B cell (primary cell): ENCODE measurements around the gene BORA. TPM values are rescaled to one million over a fixed set of nuclear protein-coding genes. Genes with fewer than 3 reads are reported as not detected.

Source experiments
- ATAC-seq: fragments of 200-7000 bp; cut with Tn5 transposase; one replicate; pipeline ENCODE4 v1.10.0; 2021; ENCODE audit warnings: low read depth, mild to moderate bottlenecking, moderate number of reproducible peaks, moderate library complexity
- CTCF ChIA-PET: fragments of 350-600 bp; sonication (Branson Sonifier 250); formaldehyde crosslinking; loops from one replicate; lab custom pipeline; 2021; ENCODE audit warnings: antibody characterized with exemption, inconsistent platforms; lab: Charles Lee
- POLR2A ChIA-PET: fragments of 350-600 bp; sonication (Branson Sonifier 250); formaldehyde crosslinking; loops from one replicate; lab custom pipeline; 2021; ENCODE audit warnings: antibody characterized with exemption; lab: Charles Lee
- DNase-seq: peaks from one replicate; pipeline ENCODE4 v3.0.0; 2013
- H2AFZ ChIP-seq: 2 replicates; pipeline ENCODE4 v1.6.1; 2012; ENCODE audit warnings: mild to moderate bottlenecking, low read depth, low read length; ENCODE audit not compliant: insufficient read depth, poor library complexity, severe bottlenecking
- H3K27ac ChIP-seq, 2 donors: 1 replicate in 1 of 2; 2 replicates in 1 of 2; pipeline ENCODE4 v1.5.1; 2012 to 2013; ENCODE audit warnings: low read length in 2 of 2, mild to moderate bottlenecking in 2 of 2, moderate library complexity in 1 of 2
- H3K27me3 ChIP-seq, 4 experiments: fragments of 200-600 bp in 1 of 4; sonication (generic) in 1 of 4; replicated peaks in 1 of 4; 1 replicate in 2 of 4; 2 replicates in 2 of 4; pipeline versions ENCODE4 v1.6.1 to v1.7.0; 2013 to 2016; ENCODE audit warnings: low read length in 3 of 4, mild to moderate bottlenecking in 2 of 4, mixed read lengths in 1 of 4, moderate library complexity in 1 of 4; ENCODE audit not compliant: insufficient read depth in 4 of 4, control insufficient read depth in 3 of 4; ENCODE audit errors: control extremely low read depth in 1 of 4
- H3K36me3 ChIP-seq, 2 experiments: replicated peaks in 1 of 2; 1 replicate in 1 of 2; 2 replicates in 1 of 2; pipeline versions ENCODE4 v1.6.1 to v1.7.1; 2013; ENCODE audit warnings: low read length in 1 of 2; ENCODE audit not compliant: insufficient read depth in 2 of 2, control insufficient read depth in 1 of 2; ENCODE audit errors: control extremely low read depth in 1 of 2, extremely low read depth in 1 of 2
- H3K4me1 ChIP-seq, 2 donors: fragments of 200-600 bp in 1 of 2; sonication (generic) in 1 of 2; 1 replicate in 1 of 2; 2 replicates in 1 of 2; pipeline versions ENCODE4 v1.5.1 to v1.6.1; 2013 to 2017; ENCODE audit warnings: low read length in 2 of 2; ENCODE audit not compliant: control insufficient read depth in 2 of 2, insufficient read depth in 2 of 2
- H3K4me2 ChIP-seq: replicated peaks from 2 replicates; pipeline ENCODE3; 2012; ENCODE audit warnings: mild to moderate bottlenecking, low read depth, low read length; ENCODE audit not compliant: poor library complexity, severe bottlenecking
- H3K4me3 ChIP-seq, 5 experiments: fragments of 200-600 bp in 1 of 5; sonication (generic) in 1 of 5; 1 replicate in 3 of 5; 2 replicates in 2 of 5; pipeline versions ENCODE4 v1.5.1 to v1.7.0; 2011 to 2016; ENCODE audit warnings: low read length in 4 of 5, mild to moderate bottlenecking in 4 of 5, low read depth in 2 of 5, control low read depth in 1 of 5, moderate library complexity in 1 of 5; ENCODE audit not compliant: insufficient read depth in 1 of 5; ENCODE audit errors: control extremely low read depth in 1 of 5, extremely low read depth in 1 of 5
- H3K79me2 ChIP-seq: fragments of 200-600 bp; sonication (generic); one replicate; pipeline ENCODE4 v1.6.0; 2016; ENCODE audit warnings: low read length; ENCODE audit not compliant: control insufficient read depth, insufficient read depth
- H3K9ac ChIP-seq: fragments of 200-600 bp; sonication (generic); 2 replicates; pipeline ENCODE4 v1.6.1; 2017; ENCODE audit warnings: mild to moderate bottlenecking, low read length, moderate library complexity
- H3K9me3 ChIP-seq, 3 donors: one replicate each; pipeline versions ENCODE4 v1.6.1 to v1.7.1; 2013; ENCODE audit warnings: low read length in 2 of 3; ENCODE audit not compliant: control insufficient read depth in 2 of 3, insufficient read depth in 1 of 3; ENCODE audit errors: control extremely low read depth in 1 of 3
- H4K20me1 ChIP-seq: 2 replicates; pipeline ENCODE4 v1.6.0; 2012; ENCODE audit warnings: mild to moderate bottlenecking, low read length; ENCODE audit not compliant: insufficient read depth, control insufficient read depth, poor library complexity, severe bottlenecking
- H3K27ac Mint-ChIP-seq: one replicate; pipeline ENCODE4 v1.8.0; 2021; ENCODE audit warnings: mixed read lengths
- H3K27me3 Mint-ChIP-seq: one replicate; pipeline ENCODE4 v1.8.0; 2021; ENCODE audit warnings: mixed read lengths
- H3K4me1 Mint-ChIP-seq: one replicate; pipeline ENCODE4 v1.8.0; 2021; ENCODE audit warnings: mixed read lengths
- H3K4me3 Mint-ChIP-seq: one replicate; pipeline ENCODE4 v1.8.0; 2021; ENCODE audit warnings: mixed read lengths
- H3K9me3 Mint-ChIP-seq: one replicate; pipeline ENCODE4 v1.8.0; 2022; ENCODE audit warnings: mixed read lengths; ENCODE audit not compliant: insufficient read depth
- CTCF ChIP-seq: fragments of 200-600 bp; IDR thresholded peaks from one replicate; pipeline ENCODE4 v1.8.0; 2022; ENCODE audit warnings: antibody characterized with exemption, mild to moderate bottlenecking
- EZH2 ChIP-seq: IDR thresholded peaks from 2 replicates; pipeline ENCODE4 v1.6.1; 2012; ENCODE audit warnings: borderline replicate concordance, low read depth, mild to moderate bottlenecking, moderate library complexity, low read length; ENCODE audit not compliant: insufficient read depth, poor library complexity, severe bottlenecking
- WGBS: methylation state at CpG from one replicate; pipeline ENCODE4 v1.1.5; 2013; ENCODE audit warnings: missing lambda C conversion rate; ENCODE audit not compliant: insufficient coverage; 5-methylcytosine and 5-hydroxymethylcytosine counted together
- intact Hi-C: fragments of 100-400 bp; cut with micrococcal nuclease; formaldehyde crosslinking; loops from one replicate; pipeline ENCODE4 v1.10.0; 2022
- polyA plus RNA-seq: library from polyadenylated mRNA; depleted of rRNA; stranded (reverse); fragments of >200 nt; gene quantifications from 2 replicates; pipeline ENCODE4 v1.2.3, GENCODE V29; 2012
- total RNA-seq, 2 donors: library from RNA; stranded (reverse); fragments of 120-200 nt in 1 of 2; gene quantifications; 1 replicate in 1 of 2; 2 replicates in 1 of 2; pipeline versions ENCODE4 v1.2.3 to v1.2.4, GENCODE V29; 2013 to 2022

BORA gene
- total and polyA plus RNA-seq, 2 donors (not counting 1 experiment from before 2014, with no cell fraction given) = 4.8 to 7.2 TPM

DNA sequence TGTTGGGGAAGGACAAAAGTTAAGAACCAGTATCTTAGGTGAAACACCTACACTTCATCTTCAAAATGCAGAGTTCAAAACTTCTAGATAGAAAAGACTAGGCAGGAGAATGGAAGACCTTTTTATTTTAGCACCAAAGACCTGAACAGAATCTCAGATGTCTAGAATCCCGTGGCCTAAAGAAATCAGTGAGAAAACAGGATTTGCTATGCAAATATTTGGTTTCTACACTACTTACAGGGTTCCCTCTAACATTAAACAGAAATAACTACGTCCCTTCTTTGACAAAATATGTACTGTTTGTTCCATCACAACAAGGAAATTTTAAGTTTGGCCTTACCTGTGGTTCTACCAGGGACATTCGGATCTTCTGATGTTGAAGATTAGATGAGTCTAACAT lies 32.5 kb downstream of the BORA start:
- H3K27ac Mint-ChIP-seq = peak overlapping the region; percentile 21
- intact Hi-C loops = no loop called here
- CTCF ChIA-PET = no interaction called here

DNA sequence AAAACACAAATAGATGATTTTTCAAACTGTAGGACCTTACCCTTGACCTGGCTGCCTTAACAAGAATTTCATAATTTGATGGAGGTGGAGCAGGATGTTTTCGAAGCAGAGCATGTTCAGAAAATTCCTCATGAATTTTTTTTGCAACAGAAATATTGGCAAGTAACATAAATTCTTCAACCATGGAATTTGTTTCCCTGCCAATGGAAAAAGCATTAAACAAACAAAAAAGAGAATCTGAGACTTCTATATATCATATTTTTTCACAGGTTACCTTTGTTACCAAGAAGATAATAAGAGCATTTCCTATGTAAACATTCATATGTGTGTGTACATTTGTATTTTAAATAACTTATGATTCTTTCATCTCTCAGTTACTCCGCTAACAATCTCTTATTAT lies 35.7 kb downstream of the BORA start:
- no peak for TF ChIP-seq EZH2
- no peak for TF ChIP-seq CTCF
- CTCF ChIA-PET = no interaction called here
- Histone ChIP-seq H3K36me3 (peaks cover 29 to 96% of the 10 kb centered on the region in 2 experiments), H3K79me2 (peaks cover 3% of the 10 kb centered on the region), H3K9me3 (no peaks in the 10 kb centered on the region), H3K4me3 (no peak overlapping the region), H3K4me2 (no peak overlapping the region), H4K20me1 (peaks cover 6% of the 10 kb centered on the region), H3K27me3 (no peaks in the 10 kb centered on the region), H3K27ac (no peak overlapping the region), H3K4me1 (no peaks in the 10 kb centered on the region), H3K9ac (no peak overlapping the region), H2AFZ (no peak overlapping the region)
- DNase-seq (no peak), ATAC-seq (no peak)
- Mint-ChIP-seq H3K9me3 (no peaks in the 10 kb centered on the region), H3K4me1 (peaks cover 5% of the 10 kb centered on the region), H3K27me3 (no peaks in the 10 kb centered on the region), H3K27ac (no peak overlapping the region), H3K4me3 (no peak overlapping the region)
- POLR2A ChIA-PET = no interaction called here
- intact Hi-C loops = no loop called here
- 100% methylated on average over 1 of the region's 2 CpGs for WGBS

More for the DNA sequence above, 32.5 kb downstream of the BORA start:
- ATAC-seq (no peak), DNase-seq (no peak)
- H3K4me3 Mint-ChIP-seq = no peak overlapping the region
- H3K4me1 ChIP-seq = no peaks in the 10 kb centered on the region
- peaks cover 5% of the 10 kb centered on the region for H3K4me1 Mint-ChIP-seq
- no peak overlapping the region for H2AFZ ChIP-seq
- no peak overlapping the region for H3K9ac ChIP-seq
- no peaks in the 10 kb centered on the region for H3K27me3 ChIP-seq
- H3K27ac ChIP-seq = peak overlapping the region in 1 of 2 donors; percentile 35
- H3K27me3 Mint-ChIP-seq = no peaks in the 10 kb centered on the region
- no peak overlapping the region for H3K4me2 ChIP-seq
- no peaks in the 10 kb centered on the region for H3K9me3 ChIP-seq
- no peak overlapping the region for H3K4me3 ChIP-seq
- H3K79me2 ChIP-seq = peaks cover 2% of the 10 kb centered on the region
- TF ChIP-seq EZH2 (no peak), CTCF (no peak)
- peaks cover 18 to 86% of the 10 kb centered on the region in 2 experiments for H3K36me3 ChIP-seq
- peaks cover 17% of the 10 kb centered on the region for H4K20me1 ChIP-seq
- no peaks in the 10 kb centered on the region for H3K9me3 Mint-ChIP-seq
- POLR2A ChIA-PET = no interaction called here
- WGBS = 20% methylated on average over 1 of the region's 3 CpGs
